Measurements from ENCODE around the gene GNLY. TPM values are rescaled to one million over a fixed set of nuclear protein-coding genes. Genes with fewer than 3 reads are reported as not detected.

GNLY gene
- total RNA-seq, 1 donor from 2014 or later: 0.65 TPM

DNA sequence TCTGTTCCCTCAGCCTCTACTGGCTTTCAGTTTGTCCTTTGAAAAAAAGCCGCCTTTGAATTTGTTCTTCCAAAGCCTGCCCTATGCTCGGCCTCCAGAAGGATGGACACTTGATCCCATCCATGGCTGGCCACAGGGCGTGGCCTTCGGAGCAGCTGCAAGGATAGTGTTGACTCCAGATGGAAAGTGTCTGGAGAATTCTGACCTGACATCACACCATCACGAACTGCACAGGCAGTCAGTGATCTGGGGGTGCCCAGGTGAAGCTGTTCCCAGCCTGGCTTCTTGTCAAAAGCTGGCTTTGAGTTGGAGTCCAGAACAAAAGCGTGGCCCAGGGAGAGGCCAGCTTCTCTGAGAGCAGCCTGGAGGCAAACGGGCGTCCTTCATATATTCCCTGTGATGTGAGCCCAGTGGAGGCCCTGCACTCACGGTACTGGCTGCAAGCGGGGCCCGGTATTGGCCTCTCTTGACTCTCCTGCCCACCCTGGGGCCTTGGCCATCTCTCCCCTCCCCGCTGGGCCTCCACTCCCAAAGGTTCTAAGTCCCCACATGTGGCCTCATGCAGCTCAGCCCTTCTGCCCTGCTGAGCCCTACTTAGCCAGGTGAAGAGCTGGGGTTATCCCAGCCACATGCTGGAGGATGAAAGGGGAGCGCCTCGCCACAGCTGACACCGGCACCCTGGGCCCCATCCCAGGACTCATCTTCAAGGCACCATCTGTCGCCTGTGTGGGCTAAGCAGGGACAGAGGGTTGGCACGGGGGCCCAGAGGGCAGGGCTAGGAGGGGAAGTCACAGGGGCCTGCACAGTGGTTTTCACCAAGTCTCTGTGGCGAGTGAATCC lies 39.2 kb downstream of the GNLY start:
- no peaks in the 10 kb centered on the region for H3K36me3 Mint-ChIP-seq
- Histone ChIP-seq H2AFZ (replicated peaks) (no peak overlapping the region), H3K9ac (no peak overlapping the region), H3F3A (ENCODE audit: low read depth) (peaks cover 4% of the 10 kb centered on the region), H3K79me2 (ENCODE audit: low read depth) (no peaks in the 10 kb centered on the region), H3K4me1 (peaks cover 2% of the 10 kb centered on the region), H3K9me3 (ENCODE audit: low read depth) (no peaks in the 10 kb centered on the region), H3K27ac (no peak overlapping the region), H3K4me2 (no peak overlapping the region), H3K4me3 (no peak overlapping the region), H3K36me3 (no peaks in the 10 kb centered on the region), H3K27me3 (peaks cover 11% of the 10 kb centered on the region), H4K20me1 (ENCODE audit: low read depth) (no peaks in the 10 kb centered on the region)
- no peak for DNase-seq (ENCODE audit: low spot score)
- no peak overlapping the region for H3K4me3 Mint-ChIP-seq
- no peak overlapping the region for H3K27ac Mint-ChIP-seq
- no peak for TF ChIP-seq EZH2phosphoT487 (IDR thresholded peaks at IDR 0.05)
- TF ChIP-seq, protein P1, sequence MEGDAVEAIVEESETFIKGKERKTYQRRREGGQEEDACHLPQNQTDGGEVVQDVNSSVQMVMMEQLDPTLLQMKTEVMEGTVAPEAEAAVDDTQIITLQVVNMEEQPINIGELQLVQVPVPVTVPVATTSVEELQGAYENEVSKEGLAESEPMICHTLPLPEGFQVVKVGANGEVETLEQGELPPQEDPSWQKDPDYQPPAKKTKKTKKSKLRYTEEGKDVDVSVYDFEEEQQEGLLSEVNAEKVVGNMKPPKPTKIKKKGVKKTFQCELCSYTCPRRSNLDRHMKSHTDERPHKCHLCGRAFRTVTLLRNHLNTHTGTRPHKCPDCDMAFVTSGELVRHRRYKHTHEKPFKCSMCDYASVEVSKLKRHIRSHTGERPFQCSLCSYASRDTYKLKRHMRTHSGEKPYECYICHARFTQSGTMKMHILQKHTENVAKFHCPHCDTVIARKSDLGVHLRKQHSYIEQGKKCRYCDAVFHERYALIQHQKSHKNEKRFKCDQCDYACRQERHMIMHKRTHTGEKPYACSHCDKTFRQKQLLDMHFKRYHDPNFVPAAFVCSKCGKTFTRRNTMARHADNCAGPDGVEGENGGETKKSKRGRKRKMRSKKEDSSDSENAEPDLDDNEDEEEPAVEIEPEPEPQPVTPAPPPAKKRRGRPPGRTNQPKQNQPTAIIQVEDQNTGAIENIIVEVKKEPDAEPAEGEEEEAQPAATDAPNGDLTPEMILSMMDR (IDR thresholded peaks at IDR 0.05): no peak
- TF ChIP-seq EZH2 (IDR thresholded peaks at IDR 0.05): no peak
- H3K27me3 Mint-ChIP-seq (ENCODE audit: insufficient read depth, low read depth): peaks cover 3% of the 10 kb centered on the region
- H3K9me3 Mint-ChIP-seq: no peaks in the 10 kb centered on the region
- peaks cover 11% of the 10 kb centered on the region for H3K4me1 Mint-ChIP-seq

DNA sequence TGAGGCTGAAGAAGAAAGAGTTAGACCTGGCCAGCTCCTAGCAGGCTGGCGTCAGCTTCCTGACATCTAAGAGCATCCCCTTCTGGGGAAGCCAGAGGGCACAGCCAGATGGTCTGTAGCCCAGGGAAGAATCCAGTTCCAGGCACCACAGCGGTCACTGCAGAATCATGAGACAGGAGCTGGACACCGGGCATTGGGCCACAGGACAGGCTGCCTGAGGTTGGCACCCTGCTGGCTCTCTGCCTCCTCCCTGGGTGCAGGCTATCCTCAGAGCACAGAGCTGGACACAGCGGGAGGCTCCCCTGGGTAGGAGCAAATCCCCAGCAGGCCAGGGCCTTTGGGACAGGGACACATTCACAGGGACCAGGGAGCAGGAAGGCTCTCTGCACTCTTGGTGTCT lies 39.9 kb downstream of the GNLY start:
- no peak overlapping the region for H3K27ac Mint-ChIP-seq
- H3K36me3 ChIP-seq: no peaks in the 10 kb centered on the region
- no peak overlapping the region for H3K4me3 ChIP-seq
- H3K4me2 ChIP-seq: no peak overlapping the region
- peaks cover 3% of the 10 kb centered on the region for H3K27me3 Mint-ChIP-seq (ENCODE audit: insufficient read depth, low read depth)
- H4K20me1 ChIP-seq (ENCODE audit: low read depth): no peaks in the 10 kb centered on the region
- no peaks in the 10 kb centered on the region for H3K4me1 ChIP-seq
- peaks cover 6% of the 10 kb centered on the region for H3K27me3 ChIP-seq
- H3K9me3 Mint-ChIP-seq: no peaks in the 10 kb centered on the region
- H3K36me3 Mint-ChIP-seq: no peaks in the 10 kb centered on the region
- H2AFZ ChIP-seq (replicated peaks): no peak overlapping the region
- no peak overlapping the region for H3K9ac ChIP-seq
- peaks cover 14% of the 10 kb centered on the region for H3K4me1 Mint-ChIP-seq
- TF ChIP-seq EZH2 (IDR thresholded peaks at IDR 0.05) (no peak), EZH2phosphoT487 (IDR thresholded peaks at IDR 0.05) (no peak)
- TF ChIP-seq, protein P1 (IDR thresholded peaks at IDR 0.05): no peak
- no peaks in the 10 kb centered on the region for H3K79me2 ChIP-seq (ENCODE audit: low read depth)
- DNase-seq (ENCODE audit: low spot score): no peak
- no peaks in the 10 kb centered on the region for H3K9me3 ChIP-seq (ENCODE audit: low read depth)
- no peak overlapping the region for H3K4me3 Mint-ChIP-seq
- no peaks in the 10 kb centered on the region for H3F3A ChIP-seq (ENCODE audit: low read depth)
- H3K27ac ChIP-seq: no peak overlapping the region

DNA sequence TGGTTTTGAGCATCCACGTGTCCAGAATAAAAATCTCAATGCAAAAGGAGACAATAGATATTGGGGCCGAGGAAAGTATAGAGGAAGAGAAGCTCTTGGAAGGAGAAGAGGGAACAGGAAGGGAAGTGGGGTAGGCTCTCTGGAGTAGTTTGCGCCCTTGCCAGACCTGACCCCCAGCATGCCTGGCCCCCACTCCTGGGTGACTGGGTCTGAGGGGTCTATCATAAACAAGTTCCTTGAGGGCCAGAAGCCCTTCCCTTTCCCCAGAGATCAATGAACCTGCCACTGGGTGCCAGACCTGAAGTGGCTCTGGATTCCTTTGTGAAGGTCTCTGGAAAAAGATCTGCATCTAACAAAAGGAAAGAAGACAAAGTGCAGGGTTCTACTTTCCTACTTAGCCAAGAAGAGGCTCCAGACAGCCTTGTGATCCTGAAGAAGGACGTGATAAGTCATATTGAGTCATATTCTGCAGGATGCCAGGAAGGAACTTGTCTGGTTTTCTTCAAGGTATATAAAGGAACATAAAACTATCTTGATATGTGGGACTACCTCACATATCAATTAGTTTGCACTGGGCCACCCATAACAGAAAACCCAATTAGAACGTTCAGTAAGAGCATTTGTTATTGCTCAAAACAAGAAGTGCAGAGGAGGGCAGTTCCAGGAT lies 40.9 kb downstream of the GNLY start:
- DNase-seq (ENCODE audit: low spot score): no peak
- H3K9me3 Mint-ChIP-seq: peaks cover 4% of the 10 kb centered on the region
- H3K9ac ChIP-seq: no peak overlapping the region
- no peak overlapping the region for H3K4me3 ChIP-seq
- no peaks in the 10 kb centered on the region for H3K9me3 ChIP-seq (ENCODE audit: low read depth)
- H3K4me1 Mint-ChIP-seq: peaks cover 12% of the 10 kb centered on the region
- no peaks in the 10 kb centered on the region for H3K36me3 Mint-ChIP-seq
- no peaks in the 10 kb centered on the region for H4K20me1 ChIP-seq (ENCODE audit: low read depth)
- H3K36me3 ChIP-seq: no peaks in the 10 kb centered on the region
- no peak overlapping the region for H3K4me3 Mint-ChIP-seq
- no peaks in the 10 kb centered on the region for H3F3A ChIP-seq (ENCODE audit: low read depth)
- no peak overlapping the region for H3K27ac ChIP-seq
- H2AFZ ChIP-seq (replicated peaks): no peak overlapping the region
- no peak overlapping the region for H3K4me2 ChIP-seq
- no peaks in the 10 kb centered on the region for H3K79me2 ChIP-seq (ENCODE audit: low read depth)
- H3K27me3 Mint-ChIP-seq (ENCODE audit: insufficient read depth, low read depth): peaks cover 6% of the 10 kb centered on the region
- no peaks in the 10 kb centered on the region for H3K27me3 ChIP-seq
- H3K4me1 ChIP-seq: no peaks in the 10 kb centered on the region
- TF ChIP-seq, protein P1 (IDR thresholded peaks at IDR 0.05): no peak
- H3K27ac Mint-ChIP-seq: no peak overlapping the region
